Activated T-helper 17 cell treated with anti-CD3 and anti-CD28 coated beads, Interleukin-2, amount 50 U/mL, for 72 hours (primary cell): ENCODE data around the gene DMWD. TPM values are rescaled to one million over a fixed set of nuclear protein-coding genes. Genes with fewer than 3 reads are reported as not detected.

Experiments used
- ATAC-seq: fragments of 150-1000 bp; cut with Tn5 transposase; replicated peaks from 2 replicates; pipeline ENCODE4 v1.10.0; 2021; ENCODE audit warnings: mild to moderate bottlenecking, moderate library complexity
- H3K27ac Mint-ChIP-seq: one replicate; pipeline ENCODE4 v1.8.0; 2022; ENCODE audit warnings: mixed read lengths
- H3K27me3 Mint-ChIP-seq: one replicate; pipeline ENCODE4 v1.8.0; 2022; ENCODE audit warnings: mixed read lengths
- H3K36me3 Mint-ChIP-seq: one replicate; pipeline ENCODE4 v1.8.0; 2022; ENCODE audit warnings: low read depth, mild to moderate bottlenecking, mixed read lengths
- H3K4me1 Mint-ChIP-seq: one replicate; pipeline ENCODE4 v1.8.0; 2022; ENCODE audit warnings: mixed read lengths
- H3K4me3 Mint-ChIP-seq: one replicate; pipeline ENCODE4 v1.8.0; 2022; ENCODE audit warnings: mild to moderate bottlenecking, mixed read lengths
- H3K9me3 Mint-ChIP-seq: one replicate; pipeline ENCODE4 v1.8.0; 2022; ENCODE audit warnings: mixed read lengths
- total RNA-seq, 2 donors: library from RNA; stranded (reverse); gene quantifications; one replicate each; pipeline ENCODE4 v1.2.3, GENCODE V29; 2022

Gene DMWD
- total RNA-seq, 2 donors from 2014 or later: 33.1 to 38.9 TPM

DNA sequence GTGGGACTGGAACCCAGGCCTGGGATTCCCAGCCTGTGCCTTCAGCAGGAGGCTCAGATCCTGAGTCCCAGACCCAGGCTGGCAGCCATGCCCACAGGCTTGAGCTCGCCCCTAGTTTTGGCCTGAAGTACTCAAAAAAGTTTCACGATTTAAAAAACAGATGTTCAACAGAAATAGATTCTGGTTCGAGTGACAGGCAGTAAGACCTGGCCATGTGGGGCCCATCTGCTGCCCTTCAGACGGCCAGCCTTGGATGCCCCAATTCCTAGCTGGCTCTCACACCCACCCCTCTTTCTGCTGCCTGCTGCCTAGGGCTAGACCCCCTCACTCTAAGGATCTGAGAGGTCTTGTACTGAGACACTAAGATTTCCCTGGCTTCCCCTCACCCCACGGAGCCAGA, 7.5 kb downstream of the DMWD start:
- H3K27ac Mint-ChIP-seq: no peak overlapping the region
- peaks cover 4% of the 10 kb centered on the region for H3K27me3 Mint-ChIP-seq
- H3K4me3 Mint-ChIP-seq: no peak overlapping the region
- H3K9me3 Mint-ChIP-seq: no peaks in the 10 kb centered on the region
- ATAC-seq: no peak
- peaks cover 49% of the 10 kb centered on the region for H3K36me3 Mint-ChIP-seq
- H3K4me1 Mint-ChIP-seq: peaks cover 4% of the 10 kb centered on the region

- Mint-ChIP-seq H3K4me1 (peaks cover 10% of the 10 kb centered on the region), H3K4me3 (no peak overlapping the region), H3K27me3 (peaks cover 10% of the 10 kb centered on the region), H3K9me3 (no peaks in the 10 kb centered on the region), H3K36me3 (peaks cover 44% of the 10 kb centered on the region), H3K27ac (no peak overlapping the region)
- no peak for ATAC-seq
Measured at GRCh38 chr19:45784096-45784495, 8.5 kb downstream of the DMWD start.

DNA sequence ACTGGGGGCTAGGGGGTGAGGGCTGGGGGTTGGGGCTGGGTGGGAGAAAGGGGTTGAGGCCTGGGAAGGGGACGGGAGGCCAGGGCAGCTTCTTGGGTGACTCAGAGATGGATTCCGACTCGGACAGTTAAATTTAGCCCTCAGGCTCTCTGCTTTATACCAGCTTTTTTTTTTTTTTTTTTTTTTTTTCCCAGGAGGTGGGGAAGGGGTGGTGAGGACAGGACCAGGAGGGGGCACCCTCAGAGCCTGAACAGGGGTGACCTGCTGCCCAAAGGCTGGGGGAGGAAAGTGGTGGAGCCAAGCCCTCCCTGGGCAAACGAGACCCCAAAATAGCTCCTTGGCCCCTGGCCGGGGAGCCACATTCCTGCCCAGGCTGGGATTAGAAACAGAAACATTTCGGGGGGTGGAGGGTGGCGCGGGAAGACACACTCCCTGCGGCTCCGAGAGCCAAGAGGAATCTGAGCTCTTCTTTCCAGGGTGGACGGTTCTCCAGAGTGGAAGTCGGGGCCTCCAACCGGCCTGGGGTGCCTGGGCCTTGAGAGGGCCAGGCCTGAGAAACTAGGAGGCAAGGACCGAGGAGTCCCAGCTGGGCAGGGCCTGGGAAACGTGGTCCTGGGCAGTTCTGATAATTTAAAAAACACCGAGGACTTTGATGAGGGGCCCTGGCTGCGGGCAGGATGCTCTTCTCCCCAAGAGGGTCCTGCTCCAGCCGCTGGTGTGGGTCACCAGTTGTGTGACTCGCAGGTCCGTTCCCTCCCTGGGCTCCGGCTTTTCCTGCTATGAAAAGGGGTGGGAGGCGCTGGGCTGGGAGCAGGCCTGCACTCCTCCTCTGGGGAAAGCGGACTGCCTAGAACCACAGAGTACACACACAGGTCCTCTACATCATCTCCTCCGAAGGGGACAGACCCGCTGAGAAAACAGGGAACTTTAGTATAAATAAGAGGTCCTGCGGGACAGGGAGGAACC, 9.5 kb downstream of the DMWD start:
- Mint-ChIP-seq H3K9me3 (no peaks in the 10 kb centered on the region), H3K27me3 (peaks cover 12% of the 10 kb centered on the region), H3K27ac (no peak overlapping the region), H3K36me3 (peaks cover 44% of the 10 kb centered on the region), H3K4me3 (no peak overlapping the region), H3K4me1 (peaks cover 14% of the 10 kb centered on the region)
- ATAC-seq: no peak

- Mint-ChIP-seq H3K36me3 (peaks cover 44% of the 10 kb centered on the region), H3K4me3 (no peak within 1 kb of the TSS), H3K4me1 (peaks cover 14% of the 10 kb centered on the region), H3K27ac (no peak within 1 kb of the TSS), H3K9me3 (no peaks in the 10 kb centered on the region), H3K27me3 (peaks cover 12% of the 10 kb centered on the region)
- ATAC-seq: no peak
Measured at GRCh38 chr19:45782162-45782691, 10.4 kb downstream of the DMWD start, which contains the start of gene DMPK. Gene DMPK (minus strand): TSS chr19:45782490. CDS start chr19:45782352, 138 bp downstream.

DNA sequence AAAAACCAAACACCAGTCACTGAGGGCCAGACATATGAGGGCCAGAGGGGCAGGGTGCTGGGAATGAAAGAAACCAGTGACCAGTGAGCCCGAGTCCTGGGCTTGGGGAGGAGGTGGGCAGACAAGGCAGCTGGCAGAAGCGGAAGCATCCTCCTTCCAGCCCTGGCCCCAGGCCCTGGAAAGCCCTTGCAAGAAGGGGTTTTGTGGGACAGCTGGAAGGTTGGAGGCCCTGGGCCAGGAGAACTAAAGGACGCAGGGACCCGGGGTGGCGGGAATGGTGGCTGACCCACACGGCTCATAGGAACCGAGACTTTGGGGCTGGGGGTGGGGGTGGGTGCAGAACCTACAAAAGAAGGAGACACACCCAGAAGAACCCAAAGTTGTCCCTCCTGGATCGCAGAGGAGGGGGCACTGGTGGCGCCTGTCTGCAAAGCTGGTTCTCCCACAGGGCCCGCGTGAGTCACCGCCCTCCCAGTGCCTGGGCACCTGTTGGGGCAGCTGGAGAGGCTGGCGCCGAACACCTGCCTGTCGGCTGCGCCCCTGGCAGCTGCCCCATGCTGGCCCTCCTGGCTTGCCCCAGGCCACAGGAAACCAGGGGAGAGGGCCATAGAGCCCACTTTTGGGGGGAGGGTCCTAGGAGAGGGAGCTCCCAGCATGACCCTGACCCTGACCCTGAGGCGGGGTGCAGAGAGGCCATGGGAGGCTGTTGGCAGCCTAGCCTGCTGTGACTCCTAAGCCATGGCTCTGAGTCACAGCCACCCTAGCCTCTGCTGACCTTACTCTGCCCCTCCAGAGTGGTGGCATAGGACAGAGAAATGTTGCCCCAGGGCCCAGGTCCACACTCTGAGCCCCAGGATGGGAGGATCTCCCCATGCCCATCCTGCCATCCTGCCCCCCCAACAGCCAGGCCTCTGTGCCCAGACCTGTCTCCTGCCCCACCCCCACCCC, 11.2 kb downstream of the DMWD start:
- ATAC-seq: no peak
- H3K36me3 Mint-ChIP-seq: peaks cover 44% of the 10 kb centered on the region
- no peaks in the 10 kb centered on the region for H3K9me3 Mint-ChIP-seq
- peaks cover 12% of the 10 kb centered on the region for H3K27me3 Mint-ChIP-seq
- no peak overlapping the region for H3K27ac Mint-ChIP-seq
- peaks cover 14% of the 10 kb centered on the region for H3K4me1 Mint-ChIP-seq
- no peak overlapping the region for H3K4me3 Mint-ChIP-seq

DNA sequence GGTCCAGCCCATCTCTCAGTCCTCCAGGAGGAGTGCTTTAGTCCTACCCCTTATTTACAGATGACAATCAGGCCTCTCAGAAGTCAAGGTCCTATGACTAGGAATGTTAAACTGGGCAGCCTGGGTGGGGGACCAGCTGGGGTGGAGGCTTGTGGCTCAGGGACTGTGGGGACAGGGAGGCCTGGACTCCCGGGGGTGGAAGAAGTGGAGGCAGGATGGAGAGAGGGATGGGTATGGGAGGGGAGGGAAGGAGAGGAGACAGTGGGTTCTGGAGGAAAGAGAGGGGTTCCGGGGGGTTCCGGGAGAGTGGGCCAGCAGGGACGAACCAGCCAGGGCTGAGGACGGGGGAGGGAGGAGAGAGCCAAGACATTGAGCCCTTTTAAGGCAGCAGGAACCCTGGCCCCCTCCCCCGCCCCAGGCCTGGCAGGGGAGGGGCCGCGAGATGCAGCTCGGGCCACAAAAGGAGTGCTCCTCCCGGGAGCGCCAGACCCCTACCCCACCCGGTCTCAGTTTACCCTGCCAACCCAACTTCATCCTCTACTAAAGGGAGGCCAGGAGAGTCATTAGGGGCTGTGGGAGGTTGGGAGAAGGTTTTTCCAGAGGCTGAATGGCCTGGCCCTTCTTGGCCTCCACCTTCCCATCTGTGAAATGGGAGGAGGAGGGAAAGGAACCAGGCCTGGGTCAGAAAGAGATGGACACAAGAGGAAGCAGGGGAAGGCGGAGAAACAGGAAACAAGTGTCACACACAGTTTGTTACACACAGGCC, 12.0 kb downstream of the DMWD start:
- Mint-ChIP-seq H3K27ac (no peak overlapping the region), H3K36me3 (peaks cover 40% of the 10 kb centered on the region), H3K4me3 (no peak overlapping the region), H3K4me1 (peaks cover 14% of the 10 kb centered on the region), H3K27me3 (peaks cover 12% of the 10 kb centered on the region), H3K9me3 (no peaks in the 10 kb centered on the region)
- no peak for ATAC-seq

- Mint-ChIP-seq H3K27me3 (peaks cover 12% of the 10 kb centered on the region), H3K36me3 (peaks cover 40% of the 10 kb centered on the region), H3K27ac (no peak overlapping the region), H3K9me3 (no peaks in the 10 kb centered on the region), H3K4me1 (peaks cover 14% of the 10 kb centered on the region), H3K4me3 (peak overlapping the region; percentile 82)
- ATAC-seq: no peak
Measured at GRCh38 chr19:45780146-45780447, 12.5 kb downstream of the DMWD start.

- no peaks in the 10 kb centered on the region for H3K9me3 Mint-ChIP-seq
- H3K27me3 Mint-ChIP-seq: peaks cover 12% of the 10 kb centered on the region
- H3K27ac Mint-ChIP-seq: peak overlapping the region; percentile 77
Measured at GRCh38 chr19:45779231-45780145, 13.2 kb downstream of the DMWD start.

GRCh38 chr19:45778010-45778661, 14.5 kb downstream of the DMWD start:
- H3K9me3 Mint-ChIP-seq: no peaks in the 10 kb centered on the region
- no peak overlapping the region for H3K27ac Mint-ChIP-seq
- peaks cover 14% of the 10 kb centered on the region for H3K4me1 Mint-ChIP-seq
- no peak for ATAC-seq
- peaks cover 12% of the 10 kb centered on the region for H3K27me3 Mint-ChIP-seq
- H3K36me3 Mint-ChIP-seq: peaks cover 32% of the 10 kb centered on the region
- H3K4me3 Mint-ChIP-seq: peak overlapping the region; percentile 82

More at GRCh38 chr19:45779231-45780145, 13.2 kb downstream of the DMWD start:
- H3K4me1 Mint-ChIP-seq: peaks cover 14% of the 10 kb centered on the region
- ATAC-seq: peak; percentile 95
- H3K4me3 Mint-ChIP-seq: peak overlapping the region; percentile 82
- peaks cover 40% of the 10 kb centered on the region for H3K36me3 Mint-ChIP-seq

DNA sequence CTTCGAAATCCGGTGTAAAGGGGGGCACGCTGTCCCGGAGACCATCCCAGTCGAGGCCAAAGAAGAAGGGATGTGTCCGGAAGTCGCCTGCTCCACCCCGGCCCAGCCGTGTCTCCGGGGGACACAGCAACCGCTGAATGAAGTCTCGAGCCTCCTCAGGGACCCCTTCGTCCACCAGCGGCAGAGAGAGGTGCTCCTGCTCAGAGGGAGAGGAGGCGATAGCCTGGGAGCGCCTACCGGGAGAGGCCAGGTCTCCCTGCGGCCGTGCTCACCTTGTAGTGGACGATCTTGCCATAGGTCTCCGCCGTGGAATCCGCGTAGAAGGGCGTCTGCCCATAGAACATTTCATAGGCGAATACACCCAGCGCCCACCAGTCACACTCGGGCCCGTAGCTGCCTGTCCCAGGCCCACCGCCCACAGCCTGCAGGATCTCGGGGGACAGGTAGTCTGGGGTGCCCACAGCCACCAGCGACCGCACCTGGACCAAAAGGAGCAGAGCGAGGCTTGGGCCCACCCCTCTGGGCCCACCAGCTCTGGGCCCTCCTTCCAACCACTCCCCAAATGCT, 15.2 kb downstream of the DMWD start:
- no peak for ATAC-seq
- Mint-ChIP-seq H3K36me3 (peaks cover 32% of the 10 kb centered on the region), H3K27ac (no peak overlapping the region)

DNA sequence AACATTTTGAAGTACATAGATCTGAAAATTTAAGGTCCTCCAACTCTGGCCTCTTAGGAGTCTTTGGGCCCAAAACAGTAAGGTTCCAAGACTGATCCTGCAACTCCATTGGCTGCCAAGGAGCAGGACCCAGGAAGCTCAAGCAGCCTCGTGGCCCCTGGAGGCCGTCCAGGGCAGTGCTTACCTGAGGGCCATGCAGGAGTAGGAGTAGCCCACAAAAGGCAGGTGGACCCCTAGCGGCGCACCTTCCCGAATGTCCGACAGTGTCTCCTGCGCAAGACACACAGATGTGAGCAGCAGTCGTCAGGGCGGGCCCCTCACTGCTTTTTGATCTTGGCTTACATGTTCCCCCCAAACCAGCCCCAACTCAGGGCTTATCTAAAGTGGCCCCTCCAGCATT, 17.9 kb downstream of the DMWD start:
- Mint-ChIP-seq H3K9me3 (no peaks in the 10 kb centered on the region), H3K27ac (no peak overlapping the region), H3K27me3 (peaks cover 8% of the 10 kb centered on the region), H3K4me3 (no peak overlapping the region), H3K36me3 (peaks cover 32% of the 10 kb centered on the region), H3K4me1 (peaks cover 17% of the 10 kb centered on the region)
- no peak for ATAC-seq

More for the DNA sequence above, 15.2 kb downstream of the DMWD start:
- Mint-ChIP-seq H3K4me3 (no peak overlapping the region), H3K9me3 (no peaks in the 10 kb centered on the region), H3K4me1 (peaks cover 15% of the 10 kb centered on the region), H3K27me3 (peaks cover 12% of the 10 kb centered on the region)

- Mint-ChIP-seq H3K27me3 (no peaks in the 10 kb centered on the region), H3K4me3 (no peak overlapping the region), H3K27ac (no peak overlapping the region), H3K9me3 (no peaks in the 10 kb centered on the region), H3K4me1 (peaks cover 6% of the 10 kb centered on the region), H3K36me3 (peaks cover 25% of the 10 kb centered on the region)
- no peak for ATAC-seq
Measured at GRCh38 chr19:45773384-45773783, 19.3 kb downstream of the DMWD start.
